ENCODE measurements around the gene MAPKAPK2. TPM values are rescaled to one million over a fixed set of nuclear protein-coding genes. Genes with fewer than 3 reads are reported as not detected.

MAPKAPK2 gene
- total RNA-seq, 1 experiment from 2014 or later: 51.1 TPM

DNA sequence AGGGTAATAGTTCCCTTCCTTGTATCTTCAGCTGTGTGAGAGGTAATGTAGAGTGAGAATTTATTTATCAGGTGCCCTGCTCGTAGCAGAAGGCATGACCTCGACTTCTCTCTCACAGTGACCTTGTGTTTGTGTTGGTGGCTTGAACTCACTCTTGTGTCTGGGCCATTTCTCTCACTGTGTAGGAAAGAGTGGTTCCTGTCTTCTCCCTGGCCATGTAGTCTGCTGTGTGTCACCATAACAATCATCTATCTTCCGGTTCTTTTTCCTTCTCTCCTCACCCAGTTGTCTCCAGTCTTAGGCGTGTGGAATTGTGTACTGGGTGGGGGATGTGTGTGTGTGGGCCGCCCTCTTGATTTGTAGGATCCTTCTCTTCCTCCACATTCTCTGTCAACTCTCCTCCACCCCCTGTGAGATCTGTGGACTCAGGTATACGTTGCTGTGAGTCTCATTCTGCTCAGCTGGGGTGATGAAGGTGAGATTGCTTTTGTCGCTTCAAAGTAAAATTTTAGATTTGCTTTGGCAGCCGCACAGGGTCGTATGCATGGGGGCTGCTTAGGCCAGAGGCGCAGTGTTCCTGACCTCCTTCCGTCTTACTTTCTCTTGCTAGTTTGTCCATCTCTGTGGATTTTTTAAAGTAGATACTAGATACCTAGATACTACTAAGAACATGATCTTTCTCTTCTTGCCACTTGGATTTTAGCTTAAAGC lies 31.6 kb downstream of the MAPKAPK2 start (continued):
- TF ChIP-seq ZNF274 (IDR thresholded peaks at IDR 0.05; ENCODE audit: low read depth, low read length): no peak

DNA sequence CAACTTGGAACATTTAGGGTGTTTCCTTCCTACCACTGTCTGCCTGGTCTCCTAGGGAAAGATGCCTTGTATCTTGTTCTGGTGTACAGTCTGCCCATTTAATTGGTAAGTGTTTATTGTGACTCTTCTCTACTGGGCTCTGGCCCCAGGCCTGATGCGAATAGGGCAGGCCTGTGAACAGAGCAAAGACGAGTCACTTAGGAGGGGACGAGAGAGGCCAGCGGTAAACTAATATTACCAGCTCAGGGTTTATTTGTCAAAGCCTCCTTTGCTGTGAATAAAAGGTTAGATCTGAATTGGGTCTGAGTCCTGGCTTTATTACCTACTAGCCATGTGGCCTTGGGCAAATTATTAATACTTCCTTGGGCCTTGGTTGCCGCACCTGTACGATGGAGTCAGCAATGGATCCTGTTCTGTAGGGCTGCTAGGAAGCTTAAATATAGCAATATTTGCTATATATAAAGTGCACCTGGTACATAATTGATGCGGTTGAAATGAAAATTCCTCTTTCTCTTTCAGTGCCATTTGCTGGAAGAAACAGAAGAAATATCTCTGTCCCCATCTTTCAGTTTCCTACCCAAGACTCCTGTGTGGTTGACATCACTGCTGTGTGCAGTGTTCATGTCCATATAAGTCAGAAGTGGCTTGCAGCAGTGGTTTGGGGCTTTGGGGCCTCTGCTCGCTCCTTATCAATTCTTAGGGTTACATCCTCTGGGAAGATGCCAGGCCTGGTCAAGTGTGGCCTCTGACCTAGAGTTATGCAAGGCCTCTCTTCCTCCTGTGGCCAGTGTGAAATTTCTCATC lies 32.4 kb downstream of the MAPKAPK2 start:
- Histone ChIP-seq H2AFZ (ENCODE audit: low read depth, low read length, poor library complexity, severe bottlenecking) (no peak overlapping the region), H4K20me1 (ENCODE audit: insufficient read depth) (no peaks in the 10 kb centered on the region), H3K9ac (ENCODE audit: low read length) (no peak overlapping the region), H3K9me3 (ENCODE audit: control insufficient read depth in 1 of 2, insufficient read depth in 1 of 2, low read depth in 1 of 2, low read length in 2 of 2) (no peaks in the 10 kb centered on the region), H3K36me3 (ENCODE audit: control insufficient read depth in 1 of 2, insufficient read depth in 2 of 2, low read length in 2 of 2) (no peaks in the 10 kb centered on the region), H3K27ac (ENCODE audit: low read depth, low read length) (no peak overlapping the region), H3K4me1 (ENCODE audit: control insufficient read depth in 1 of 2, insufficient read depth in 2 of 2, low read length in 2 of 2) (peaks cover 6 to 26% of the 10 kb centered on the region in 2 experiments), H3K4me3 (replicated peaks in 1 of 2; ENCODE audit: low read depth in 1 of 2, low read length in 2 of 2) (no peak overlapping the region), H3K4me2 (ENCODE audit: low read length) (no peak overlapping the region), H3K27me3 (ENCODE audit: insufficient read depth, low read length) (no peaks in the 10 kb centered on the region), H3K79me2 (ENCODE audit: insufficient read depth, low read length) (peaks cover 84% of the 10 kb centered on the region), H3K9me2 (ENCODE audit: insufficient read depth) (no peaks in the 10 kb centered on the region)
- no peak for TF ChIP-seq EGR1 (IDR thresholded peaks at IDR 0.05; ENCODE audit: low read depth)
- no peak for TF ChIP-seq POLR2A (IDR thresholded peaks at IDR 0.05; ENCODE audit: borderline replicate concordance, extremely low read depth, insufficient read depth, insufficient read length)
- TF ChIP-seq SP1 (IDR thresholded peaks at IDR 0.05; ENCODE audit: low read depth): no peak
- TF ChIP-seq, protein P1, sequence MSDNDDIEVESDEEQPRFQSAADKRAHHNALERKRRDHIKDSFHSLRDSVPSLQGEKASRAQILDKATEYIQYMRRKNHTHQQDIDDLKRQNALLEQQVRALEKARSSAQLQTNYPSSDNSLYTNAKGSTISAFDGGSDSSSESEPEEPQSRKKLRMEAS (IDR thresholded peaks at IDR 0.05): no peak
- no peak for TF ChIP-seq YY1 (IDR thresholded peaks at IDR 0.05; ENCODE audit: extremely low read depth, insufficient replicate concordance, low read depth, low read length)
- no peak for TF ChIP-seq ZNF274 (IDR thresholded peaks at IDR 0.05; ENCODE audit: low read depth, low read length)
- ChIA-PET RAD21 (ENCODE audit: low non-redundant PET in 1 of 2, low total read pairs in 2 of 2, uncharacterized antibody in 2 of 2, unreplicated experiment in 2 of 2) (no interaction called here), POLR2A (no interaction called here), CTCF (no interaction called here)
- DNase-seq (ENCODE audit: low read depth, low spot score): no peak
- intact Hi-C loops (cut with micrococcal nuclease): no loop called here
- BruUV-seq (replicated peaks): no TSS peak
- no peak for ATAC-seq

DNA sequence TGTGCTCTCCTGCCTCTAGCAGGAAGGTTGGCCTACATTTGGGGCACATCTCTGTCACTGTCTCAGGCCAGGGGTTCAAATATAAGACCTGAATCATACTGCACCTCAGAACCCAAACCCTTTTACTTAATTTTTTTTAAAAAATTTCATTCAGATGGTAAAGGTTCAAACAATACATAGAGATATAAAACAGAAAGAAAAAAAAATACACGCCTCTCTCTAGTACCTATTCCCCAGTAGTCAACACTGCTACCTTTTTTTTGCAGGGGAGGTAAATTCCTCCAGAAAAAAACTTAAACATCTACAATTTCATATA lies 32.9 kb downstream of the MAPKAPK2 start:
- intact Hi-C loops (cut with micrococcal nuclease): no loop called here
- H3K36me3 ChIP-seq (ENCODE audit: control insufficient read depth in 1 of 2, insufficient read depth in 2 of 2, low read length in 2 of 2): no peaks in the 10 kb centered on the region
- peaks cover 83% of the 10 kb centered on the region for H3K79me2 ChIP-seq (ENCODE audit: insufficient read depth, low read length)
- TF ChIP-seq EZH2phosphoT487 (IDR thresholded peaks at IDR 0.05; ENCODE audit: borderline replicate concordance): no peak
- no peak for TF ChIP-seq YY1 (IDR thresholded peaks at IDR 0.05; ENCODE audit: extremely low read depth, insufficient replicate concordance, low read depth, low read length)
- TF ChIP-seq RAD21 (IDR thresholded peaks at IDR 0.05; ENCODE audit: low read depth): no peak
- TF ChIP-seq, protein P2, sequence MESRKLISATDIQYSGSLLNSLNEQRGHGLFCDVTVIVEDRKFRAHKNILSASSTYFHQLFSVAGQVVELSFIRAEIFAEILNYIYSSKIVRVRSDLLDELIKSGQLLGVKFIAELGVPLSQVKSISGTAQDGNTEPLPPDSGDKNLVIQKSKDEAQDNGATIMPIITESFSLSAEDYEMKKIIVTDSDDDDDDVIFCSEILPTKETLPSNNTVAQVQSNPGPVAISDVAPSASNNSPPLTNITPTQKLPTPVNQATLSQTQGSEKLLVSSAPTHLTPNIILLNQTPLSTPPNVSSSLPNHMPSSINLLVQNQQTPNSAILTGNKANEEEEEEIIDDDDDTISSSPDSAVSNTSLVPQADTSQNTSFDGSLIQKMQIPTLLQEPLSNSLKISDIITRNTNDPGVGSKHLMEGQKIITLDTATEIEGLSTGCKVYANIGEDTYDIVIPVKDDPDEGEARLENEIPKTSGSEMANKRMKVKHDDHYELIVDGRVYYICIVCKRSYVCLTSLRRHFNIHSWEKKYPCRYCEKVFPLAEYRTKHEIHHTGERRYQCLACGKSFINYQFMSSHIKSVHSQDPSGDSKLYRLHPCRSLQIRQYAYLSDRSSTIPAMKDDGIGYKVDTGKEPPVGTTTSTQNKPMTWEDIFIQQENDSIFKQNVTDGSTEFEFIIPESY (IDR thresholded peaks at IDR 0.05; ENCODE audit: extremely low read depth, insufficient replicate concordance, low read length): no peak
- no peak for TF ChIP-seq TCF7L2 (IDR thresholded peaks at IDR 0.05; ENCODE audit: borderline replicate concordance, extremely low read depth, insufficient read depth, insufficient read length)
- TF ChIP-seq SRF (IDR thresholded peaks at IDR 0.05; ENCODE audit: low read depth): no peak
- TF ChIP-seq CBX3 (IDR thresholded peaks at IDR 0.05; ENCODE audit: low read depth): no peak
- TF ChIP-seq ELF1 (IDR thresholded peaks at IDR 0.05; ENCODE audit: borderline replicate concordance, low read depth): no peak
- TF ChIP-seq POLR2A (IDR thresholded peaks at IDR 0.05; ENCODE audit: borderline replicate concordance, extremely low read depth, insufficient read depth, insufficient read length): no peak
- H3K4me1 ChIP-seq (ENCODE audit: control insufficient read depth in 1 of 2, insufficient read depth in 2 of 2, low read length in 2 of 2): peaks cover 6 to 26% of the 10 kb centered on the region in 2 experiments
- H4K20me1 ChIP-seq (ENCODE audit: insufficient read depth): no peaks in the 10 kb centered on the region
- no peaks in the 10 kb centered on the region for H3K27me3 ChIP-seq (ENCODE audit: insufficient read depth, low read length)
- BruUV-seq (replicated peaks): no TSS peak
- ChIA-PET CTCF (no interaction called here), RAD21 (ENCODE audit: low non-redundant PET in 1 of 2, low total read pairs in 2 of 2, uncharacterized antibody in 2 of 2, unreplicated experiment in 2 of 2) (no interaction called here), POLR2A (no interaction called here)
- no peak overlapping the region for H3K9ac ChIP-seq (ENCODE audit: low read length)
- no peak overlapping the region for H3K4me3 ChIP-seq (replicated peaks in 1 of 2; ENCODE audit: low read depth in 1 of 2, low read length in 2 of 2)
- no peak overlapping the region for H2AFZ ChIP-seq (ENCODE audit: low read depth, low read length, poor library complexity, severe bottlenecking)
- H3K9me3 ChIP-seq (ENCODE audit: control insufficient read depth in 1 of 2, insufficient read depth in 1 of 2, low read depth in 1 of 2, low read length in 2 of 2): no peaks in the 10 kb centered on the region
- no peak overlapping the region for H3K4me2 ChIP-seq (ENCODE audit: low read length)
- H3K9me2 ChIP-seq (ENCODE audit: insufficient read depth): no peaks in the 10 kb centered on the region
- DNase-seq (ENCODE audit: low read depth, low spot score) (no peak), ATAC-seq (no peak)
- no peak overlapping the region for H3K27ac ChIP-seq (ENCODE audit: low read depth, low read length)
